ENCODE measurements around the gene LGALS7. TPM values are rescaled to one million over a fixed set of nuclear protein-coding genes. Genes with fewer than 3 reads are reported as not detected.

LGALS7 gene
- polyA plus RNA-seq, 1 donor, result 0.42 TPM

DNA sequence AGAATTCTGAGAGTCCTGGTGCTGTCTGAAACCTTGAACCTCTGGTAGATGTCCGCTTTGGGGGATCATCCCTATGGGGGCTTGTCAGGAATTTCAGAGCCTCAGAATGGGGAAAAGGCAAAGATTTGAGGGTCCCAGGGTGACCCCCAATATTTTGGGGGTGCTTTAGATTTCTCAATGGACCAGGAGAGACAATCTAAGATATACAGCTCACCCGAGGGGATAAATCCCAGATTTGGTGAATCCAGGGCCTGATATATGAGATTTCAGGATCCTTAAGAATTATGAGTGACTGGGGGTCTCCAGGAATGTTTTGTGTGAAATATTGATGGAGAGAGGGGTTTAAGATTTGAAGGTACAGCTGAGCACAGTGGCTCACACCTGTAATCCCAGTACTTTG, 32.4 kb downstream of the LGALS7 start:
- DNase-seq (ENCODE audit: low read depth), result no peak

DNA sequence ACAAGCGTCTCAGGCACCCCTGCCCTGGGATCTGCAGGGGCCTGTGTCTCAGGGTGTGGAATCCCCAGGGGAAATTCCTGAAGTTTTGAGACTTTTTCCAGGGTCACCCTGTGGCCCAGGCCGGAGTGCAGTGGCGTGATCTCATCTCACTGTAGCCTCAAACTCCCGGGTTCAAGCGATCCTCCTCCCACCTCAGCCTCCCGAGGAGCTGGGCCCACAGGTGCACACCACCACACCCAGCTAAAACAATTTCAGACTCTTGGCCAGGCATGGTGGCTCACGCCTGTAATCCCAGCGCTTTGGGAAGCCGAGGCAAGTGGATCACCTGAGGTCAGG, 33.1 kb downstream of the LGALS7 start:
- DNase-seq (ENCODE audit: low read depth), result no peak

- no peak for DNase-seq (ENCODE audit: low read depth)
Observed at GRCh38 chr19:38739440-38740256, 33.7 kb downstream of the LGALS7 start.

- DNase-seq (ENCODE audit: low read depth), result no peak
Observed at GRCh38 chr19:38737921-38738737, 35.2 kb downstream of the LGALS7 start.

DNA sequence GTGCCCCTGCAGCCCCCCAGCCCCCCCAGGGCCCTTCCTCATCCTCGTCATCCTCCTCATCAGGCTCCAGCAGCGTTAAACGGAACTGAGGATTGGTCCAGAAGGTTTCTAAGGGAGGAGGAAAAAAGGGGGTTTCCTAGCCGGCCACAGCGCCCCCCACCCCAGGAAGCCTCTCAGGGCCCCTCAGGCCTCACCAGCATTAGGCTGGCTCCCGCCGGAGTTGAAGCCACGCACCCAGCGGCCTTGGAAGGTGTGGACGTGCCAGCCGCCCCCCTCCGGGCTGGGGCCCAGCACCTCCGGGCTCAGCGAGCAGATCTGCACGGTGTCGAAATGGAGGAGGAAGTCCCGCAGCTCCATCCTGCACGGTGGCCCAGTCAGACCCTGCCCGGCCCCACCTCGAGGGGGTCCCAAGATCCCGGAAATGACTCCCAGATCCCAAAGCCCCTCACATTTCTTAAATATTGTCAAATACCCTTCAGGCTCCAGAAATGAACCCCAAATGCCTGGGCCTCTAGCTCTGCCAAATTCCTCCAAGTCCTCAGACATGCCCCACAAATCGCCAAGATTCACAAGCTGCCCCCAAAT, 35.9 kb downstream of the LGALS7 start:
- DNase-seq (ENCODE audit: low read depth), result no peak

DNA sequence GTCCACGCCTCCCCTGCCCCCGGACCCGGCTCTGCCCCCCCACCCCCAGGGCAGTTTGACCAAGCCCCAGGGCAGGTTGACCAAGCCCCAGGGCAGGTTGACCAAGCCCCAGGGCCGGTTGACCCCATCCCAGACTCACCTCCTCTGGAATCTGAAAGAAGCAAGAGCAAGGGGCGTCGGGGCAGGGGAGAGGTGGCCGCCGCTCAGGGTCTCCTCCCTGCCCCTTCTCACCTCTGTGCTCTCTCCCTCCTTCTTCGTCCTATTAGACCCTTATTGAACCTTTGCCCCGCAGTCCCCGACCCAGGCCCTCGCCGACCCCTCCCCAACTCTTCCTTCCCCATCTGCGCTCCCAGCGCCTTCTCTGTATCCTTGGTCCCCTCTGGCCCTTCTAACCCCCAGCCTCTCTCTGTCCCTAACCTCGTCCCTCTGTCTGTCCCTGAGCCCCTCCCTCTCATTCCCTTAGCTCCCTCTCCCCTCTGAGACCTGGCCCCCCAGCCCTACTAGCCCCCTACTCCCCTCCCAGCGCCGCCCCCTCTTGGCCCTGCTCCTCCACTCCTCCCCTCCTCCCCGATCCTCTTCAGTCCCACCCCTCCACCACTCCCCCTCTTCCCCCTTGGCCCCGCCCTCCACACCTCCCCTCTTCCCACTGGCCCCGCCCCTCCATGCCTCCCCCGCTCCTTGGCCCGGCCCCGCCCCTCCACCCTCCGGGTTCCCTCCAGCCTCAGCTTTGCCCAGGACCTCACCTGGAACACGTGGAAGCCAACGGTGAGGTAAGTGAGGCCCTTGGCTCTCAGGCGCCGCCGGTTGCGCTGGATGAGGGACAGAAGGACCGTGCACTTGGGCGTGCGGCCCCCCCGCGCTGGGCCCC, 36.7 kb downstream of the LGALS7 start:
- no peak for DNase-seq (ENCODE audit: low read depth)

GRCh38 chr19:38736036-38736412, 37.3 kb downstream of the LGALS7 start:
- no peak for DNase-seq (ENCODE audit: low read depth)

- no peak for DNase-seq (ENCODE audit: low read depth)
Observed at GRCh38 chr19:38735257-38735686, 38.0 kb downstream of the LGALS7 start.

DNA sequence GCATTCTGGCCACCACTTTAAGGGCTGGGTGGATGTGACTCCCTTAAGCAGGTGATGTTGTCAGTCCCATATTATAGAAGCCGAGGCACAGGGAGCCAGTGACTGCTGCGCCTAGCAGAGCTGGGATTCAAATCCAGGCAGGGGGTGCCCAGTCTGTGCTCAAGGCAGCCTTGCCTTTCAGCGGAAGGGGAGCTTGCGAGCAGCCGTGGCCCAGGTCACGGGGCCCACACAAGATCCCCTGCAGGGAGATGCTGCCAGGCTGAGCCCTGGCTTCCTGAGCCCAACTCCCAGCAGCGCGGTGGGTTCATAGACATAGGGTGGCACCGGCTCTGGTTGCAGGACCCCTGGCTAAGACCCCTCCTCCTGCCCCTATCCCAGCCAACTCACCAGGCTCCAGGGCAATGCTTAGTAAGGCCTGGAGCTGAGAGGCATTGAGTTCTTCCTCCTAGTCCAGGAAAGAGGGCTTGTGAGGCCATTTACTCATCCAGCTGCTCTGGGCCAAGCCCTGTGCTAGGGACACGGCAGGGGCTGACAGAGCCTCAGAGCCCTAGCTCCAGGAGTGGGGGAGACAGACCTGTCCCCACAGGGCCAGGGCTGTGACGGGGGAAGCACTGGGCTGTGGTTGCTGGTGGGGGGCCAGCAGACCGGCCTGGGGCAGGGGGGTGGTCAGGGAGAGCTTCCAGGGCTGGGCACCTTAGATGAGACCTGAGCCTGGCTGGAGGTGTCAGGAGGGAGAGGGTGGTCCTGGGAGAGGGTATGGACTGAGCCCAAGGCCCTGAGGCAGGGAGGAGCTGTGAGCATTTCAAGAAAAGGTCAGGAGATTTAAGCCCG, 38.7 kb downstream of the LGALS7 start:
- no peak for DNase-seq (ENCODE audit: low read depth)

- no peak for DNase-seq (ENCODE audit: low read depth)
Observed at GRCh38 chr19:38734176-38734425, 39.2 kb downstream of the LGALS7 start.

GRCh38 chr19:38733493-38734175, 39.7 kb downstream of the LGALS7 start:
- DNase-seq (ENCODE audit: low read depth), result no peak

- DNase-seq (ENCODE audit: low read depth), result no peak
Observed at GRCh38 chr19:38733241-38733492, 40.1 kb downstream of the LGALS7 start.

- no peak for DNase-seq (ENCODE audit: low read depth)
Observed at GRCh38 chr19:38731654-38732301, 41.5 kb downstream of the LGALS7 start.

DNA sequence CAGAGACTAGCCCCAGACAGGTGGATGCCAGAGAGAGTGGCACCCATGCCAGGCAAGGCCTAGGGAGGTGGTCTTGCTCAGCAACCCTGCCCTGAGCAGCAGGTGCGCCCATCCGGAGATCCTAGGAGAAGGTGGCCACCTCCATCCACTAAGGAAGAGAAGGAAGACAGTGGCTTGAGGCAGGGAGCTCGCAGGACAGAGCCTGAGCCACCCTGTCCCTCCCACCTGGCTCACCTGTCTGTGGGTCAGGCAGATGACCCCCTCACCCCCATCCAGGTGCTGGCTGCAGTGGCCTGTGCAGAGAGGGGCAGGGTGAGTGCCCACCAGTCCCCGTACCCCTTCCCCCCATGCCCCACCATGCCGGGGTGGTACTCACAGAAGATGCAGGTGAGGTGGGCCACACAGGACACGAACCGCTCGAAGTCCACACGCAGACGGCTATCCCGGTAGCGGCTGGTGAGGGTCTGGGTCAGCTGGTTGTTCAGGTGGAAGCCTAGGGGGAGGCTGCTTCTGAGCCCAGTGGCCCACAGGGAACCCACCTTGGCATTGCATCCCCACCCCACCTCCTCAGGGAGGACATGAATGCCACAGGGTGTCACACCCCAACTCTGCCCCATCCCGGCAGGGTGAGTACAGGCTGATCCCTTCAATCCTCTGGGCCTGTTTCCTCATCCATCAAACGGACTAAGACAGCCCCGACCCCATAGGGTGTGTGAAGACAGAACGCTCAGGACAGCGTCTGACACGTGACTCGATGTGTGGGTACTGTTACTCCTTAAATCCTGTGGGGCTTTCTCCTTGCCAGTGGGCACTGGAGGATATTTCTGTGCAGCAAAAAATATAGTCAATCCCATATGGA, 42.4 kb downstream of the LGALS7 start:
- DNase-seq (ENCODE audit: low read depth), result no peak

DNA sequence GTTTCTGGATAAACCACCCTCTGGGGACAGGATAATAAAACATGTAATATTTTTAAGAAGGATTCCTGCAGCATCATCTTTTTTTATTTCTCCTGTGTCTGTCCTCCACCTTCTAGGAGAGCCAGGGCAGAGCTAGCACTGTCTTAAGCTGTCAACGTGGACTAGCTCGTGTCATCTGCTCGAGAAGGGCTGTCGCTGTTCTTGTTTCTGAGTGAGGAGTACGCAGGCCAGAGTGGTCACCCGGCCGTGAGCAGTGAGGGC, 42.9 kb downstream of the LGALS7 start:
- DNase-seq (ENCODE audit: low read depth), result no peak

GRCh38 chr19:38729653-38730469, 43.5 kb downstream of the LGALS7 start:
- DNase-seq (ENCODE audit: low read depth), result no peak

DNA sequence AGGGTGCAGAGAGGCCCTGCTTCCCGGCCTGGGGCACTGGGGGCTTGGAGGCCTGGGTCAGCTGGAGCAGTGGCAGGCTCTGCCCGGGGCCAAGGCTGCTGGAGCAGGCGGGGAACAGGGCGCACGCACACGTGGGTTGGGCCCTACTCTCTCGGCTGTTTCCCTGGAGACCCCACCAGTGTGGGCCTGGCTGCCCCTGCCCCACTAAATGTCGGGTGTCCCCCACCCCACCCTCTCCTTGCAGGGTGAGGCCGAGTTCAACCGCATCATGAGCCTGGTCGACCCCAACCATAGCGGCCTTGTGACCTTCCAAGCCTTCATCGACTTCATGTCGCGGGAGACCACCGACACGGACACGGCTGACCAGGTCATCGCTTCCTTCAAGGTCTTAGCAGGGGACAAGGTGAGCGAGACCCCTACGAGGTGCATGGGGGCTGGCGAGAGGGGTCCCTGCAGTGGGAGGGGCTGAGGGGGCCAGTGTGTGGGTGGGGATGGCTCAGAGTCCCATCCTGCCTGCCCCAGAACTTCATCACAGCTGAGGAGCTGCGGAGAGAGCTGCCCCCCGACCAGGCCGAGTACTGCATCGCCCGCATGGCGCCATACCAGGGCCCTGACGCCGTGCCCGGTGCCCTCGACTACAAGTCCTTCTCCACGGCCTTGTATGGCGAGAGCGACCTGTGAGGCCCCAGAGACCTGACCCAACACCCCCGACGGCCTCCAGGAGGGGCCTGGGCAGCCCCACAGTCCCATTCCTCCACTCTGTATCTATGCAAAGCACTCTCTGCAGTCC, 44.4 kb downstream of the LGALS7 start:
- DNase-seq (ENCODE audit: low read depth), result no peak
